Panc1 (cell line): ENCODE results near the gene FYB2. TPM values are rescaled to one million over a fixed set of nuclear protein-coding genes. Genes with fewer than 3 reads are reported as not detected.

Source experiments
- ATAC-seq: fragments of 200-7000 bp; cut with Tn5 transposase; 2 replicates; pipeline ENCODE4 v1.9.1; 2020; ENCODE audit warnings: mild to moderate bottlenecking, moderate library complexity
- BruUV-seq: library from RNA; stranded (reverse); fragments of 400-500 nt; replicated peaks from 2 replicates; lab custom pipeline; 2021; lab: Mats Ljungman, UMichigan
- CTCF ChIA-PET: fragments of 300-600 bp; sonication (Branson Sonifier 250); formaldehyde crosslinking; loops from one replicate; lab custom pipeline; 2022; ENCODE audit warnings: antibody characterized with exemption; lab: Charles Lee
- POLR2A ChIA-PET: fragments of 300-600 bp; sonication (Branson Sonifier 250); formaldehyde crosslinking; loops from one replicate; lab custom pipeline; 2022; ENCODE audit warnings: antibody characterized with exemption; lab: Charles Lee
- DNase-seq: peaks from one replicate; pipeline ENCODE4 v3.0.0-alpha.2; 2010; ENCODE audit warnings: low read depth, low spot score
- H3K27ac ChIP-seq: 2 replicates; pipeline ENCODE4 v1.5.1; 2011; ENCODE audit warnings: mild to moderate bottlenecking, low read length, inconsistent platforms
- H3K27me3 ChIP-seq: fragments of 200-500 bp; sonication (Bioruptor generic); 2 replicates; pipeline ENCODE4 v1.6.0; 2014; ENCODE audit warnings: low read length, inconsistent platforms; ENCODE audit not compliant: control insufficient read depth, insufficient read depth
- H3K36me3 ChIP-seq: fragments of 200-500 bp; sonication (Bioruptor generic); 2 replicates; pipeline ENCODE4 v1.5.1; 2014; ENCODE audit warnings: inconsistent platforms, mild to moderate bottlenecking, low read length, moderate library complexity; ENCODE audit not compliant: control insufficient read depth, insufficient read depth
- H3K4me1 ChIP-seq: 2 replicates; pipeline ENCODE4 v1.5.1; 2011; ENCODE audit warnings: inconsistent platforms, mild to moderate bottlenecking, low read length, moderate library complexity; ENCODE audit not compliant: control insufficient read depth, insufficient read depth
- H3K4me3 ChIP-seq, 2 experiments: 2 replicates each; pipeline ENCODE4 v1.5.1; 2011 to 2012; ENCODE audit warnings: low read depth in 2 of 2, low read length in 2 of 2, mild to moderate bottlenecking in 2 of 2, inconsistent platforms in 1 of 2, moderate library complexity in 1 of 2
- H3K9me3 ChIP-seq: fragments of 200-500 bp; sonication (Bioruptor generic); 2 replicates; pipeline ENCODE4 v1.5.1; 2014; ENCODE audit warnings: low read depth, mild to moderate bottlenecking, inconsistent platforms, low read length, moderate library complexity; ENCODE audit not compliant: control insufficient read depth, insufficient read depth
- POLR2AphosphoS5 ChIP-seq: IDR thresholded peaks from 2 replicates; pipeline ENCODE4 v1.6.1; 2012; ENCODE audit warnings: mild to moderate bottlenecking, low read depth, low read length, moderate library complexity
- SIN3A ChIP-seq: IDR thresholded peaks from 2 replicates; pipeline ENCODE4 v1.6.1; 2012; ENCODE audit warnings: low read depth, mild to moderate bottlenecking, low read length, moderate library complexity, borderline replicate concordance; ENCODE audit not compliant: insufficient read depth
- TCF7L2 ChIP-seq: IDR thresholded peaks from 2 replicates; pipeline ENCODE4 v1.6.1; 2011; ENCODE audit warnings: mild to moderate bottlenecking, low read depth, low read length, inconsistent platforms
- in situ Hi-C: cut with HindIII; loops from 2 replicates; pipeline ENCODE4 v1.10.0; 2016; ENCODE audit warnings: low sequenced_read_pairs, low pct_unique_long_range_greater_than_20kb
- intact Hi-C: fragments of 100-400 bp; cut with micrococcal nuclease; formaldehyde crosslinking; loops from one replicate; pipeline ENCODE4 v1.10.0; 2022; ENCODE audit not compliant: unreplicated experiment
- total RNA-seq: library from RNA; stranded (reverse); gene quantifications from one replicate; pipeline ENCODE4 v1.2.1, GENCODE V29; 2021; ENCODE audit not compliant: unreplicated experiment
- TF ChIP-seq, protein P1 (sequence below), 2 experiments: IDR thresholded peaks; 2 replicates each; pipeline ENCODE4 v1.6.1; 2011 to 2012; ENCODE audit warnings: low read depth in 2 of 2, control low read depth in 1 of 2, low read length in 1 of 2, mild to moderate bottlenecking in 1 of 2, moderate library complexity in 1 of 2; ENCODE audit not compliant: insufficient read depth in 1 of 2
- TF ChIP-seq, protein P2 (sequence below): fragments of 450-650 bp; IDR thresholded peaks from 2 replicates; pipeline ENCODE4 v1.5.1; 2017; ENCODE audit warnings: mild to moderate bottlenecking

Gene FYB2
- total RNA-seq, 1 experiment from 2014 or later, result 0.49 TPM

DNA sequence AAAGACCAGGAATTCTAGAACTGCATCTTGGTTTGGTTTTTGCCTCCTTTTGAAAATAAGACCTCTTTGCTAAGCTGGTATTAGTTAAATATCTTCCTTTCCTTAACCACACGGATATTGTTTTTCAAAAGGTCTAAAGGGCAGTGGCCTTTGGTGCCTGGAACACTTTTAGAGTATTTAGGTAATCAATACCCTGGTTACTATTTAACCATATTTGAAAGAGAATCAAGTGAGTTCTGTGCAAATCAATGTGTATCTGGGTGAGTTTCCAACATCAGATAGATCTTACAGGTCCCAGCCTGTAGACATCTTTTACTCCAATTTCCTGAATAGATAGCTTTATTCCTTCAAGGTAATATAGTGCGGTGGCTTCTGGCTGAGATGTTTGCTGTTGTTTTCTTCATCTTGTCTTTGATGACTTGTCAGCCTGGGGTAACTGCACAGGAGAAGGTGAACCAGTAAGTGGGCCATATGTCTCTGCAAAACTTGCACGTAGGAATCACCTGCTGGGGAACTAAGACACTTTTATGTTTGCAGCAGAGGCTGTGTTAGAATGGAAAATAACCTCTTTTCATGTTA, 35.4 kb upstream of the FYB2 start, which contains the start of gene C8A:
Gene C8A, plus strand, starts transcription at position 277 of the 579 bp plus-strand sequence. Its CDS starts 105 bp downstream, at position 382.
- TF ChIP-seq, protein P1, sequence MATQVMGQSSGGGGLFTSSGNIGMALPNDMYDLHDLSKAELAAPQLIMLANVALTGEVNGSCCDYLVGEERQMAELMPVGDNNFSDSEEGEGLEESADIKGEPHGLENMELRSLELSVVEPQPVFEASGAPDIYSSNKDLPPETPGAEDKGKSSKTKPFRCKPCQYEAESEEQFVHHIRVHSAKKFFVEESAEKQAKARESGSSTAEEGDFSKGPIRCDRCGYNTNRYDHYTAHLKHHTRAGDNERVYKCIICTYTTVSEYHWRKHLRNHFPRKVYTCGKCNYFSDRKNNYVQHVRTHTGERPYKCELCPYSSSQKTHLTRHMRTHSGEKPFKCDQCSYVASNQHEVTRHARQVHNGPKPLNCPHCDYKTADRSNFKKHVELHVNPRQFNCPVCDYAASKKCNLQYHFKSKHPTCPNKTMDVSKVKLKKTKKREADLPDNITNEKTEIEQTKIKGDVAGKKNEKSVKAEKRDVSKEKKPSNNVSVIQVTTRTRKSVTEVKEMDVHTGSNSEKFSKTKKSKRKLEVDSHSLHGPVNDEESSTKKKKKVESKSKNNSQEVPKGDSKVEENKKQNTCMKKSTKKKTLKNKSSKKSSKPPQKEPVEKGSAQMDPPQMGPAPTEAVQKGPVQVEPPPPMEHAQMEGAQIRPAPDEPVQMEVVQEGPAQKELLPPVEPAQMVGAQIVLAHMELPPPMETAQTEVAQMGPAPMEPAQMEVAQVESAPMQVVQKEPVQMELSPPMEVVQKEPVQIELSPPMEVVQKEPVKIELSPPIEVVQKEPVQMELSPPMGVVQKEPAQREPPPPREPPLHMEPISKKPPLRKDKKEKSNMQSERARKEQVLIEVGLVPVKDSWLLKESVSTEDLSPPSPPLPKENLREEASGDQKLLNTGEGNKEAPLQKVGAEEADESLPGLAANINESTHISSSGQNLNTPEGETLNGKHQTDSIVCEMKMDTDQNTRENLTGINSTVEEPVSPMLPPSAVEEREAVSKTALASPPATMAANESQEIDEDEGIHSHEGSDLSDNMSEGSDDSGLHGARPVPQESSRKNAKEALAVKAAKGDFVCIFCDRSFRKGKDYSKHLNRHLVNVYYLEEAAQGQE (IDR thresholded peaks at IDR 0.05; ENCODE audit: insufficient read depth in 1 of 2, low read depth in 2 of 2, low read length in 1 of 2), result no peak
- TF ChIP-seq TCF7L2 (no peak), POLR2AphosphoS5 (no peak), SIN3A (no peak)
- TF ChIP-seq, protein P2, sequence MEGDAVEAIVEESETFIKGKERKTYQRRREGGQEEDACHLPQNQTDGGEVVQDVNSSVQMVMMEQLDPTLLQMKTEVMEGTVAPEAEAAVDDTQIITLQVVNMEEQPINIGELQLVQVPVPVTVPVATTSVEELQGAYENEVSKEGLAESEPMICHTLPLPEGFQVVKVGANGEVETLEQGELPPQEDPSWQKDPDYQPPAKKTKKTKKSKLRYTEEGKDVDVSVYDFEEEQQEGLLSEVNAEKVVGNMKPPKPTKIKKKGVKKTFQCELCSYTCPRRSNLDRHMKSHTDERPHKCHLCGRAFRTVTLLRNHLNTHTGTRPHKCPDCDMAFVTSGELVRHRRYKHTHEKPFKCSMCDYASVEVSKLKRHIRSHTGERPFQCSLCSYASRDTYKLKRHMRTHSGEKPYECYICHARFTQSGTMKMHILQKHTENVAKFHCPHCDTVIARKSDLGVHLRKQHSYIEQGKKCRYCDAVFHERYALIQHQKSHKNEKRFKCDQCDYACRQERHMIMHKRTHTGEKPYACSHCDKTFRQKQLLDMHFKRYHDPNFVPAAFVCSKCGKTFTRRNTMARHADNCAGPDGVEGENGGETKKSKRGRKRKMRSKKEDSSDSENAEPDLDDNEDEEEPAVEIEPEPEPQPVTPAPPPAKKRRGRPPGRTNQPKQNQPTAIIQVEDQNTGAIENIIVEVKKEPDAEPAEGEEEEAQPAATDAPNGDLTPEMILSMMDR, result no peak
- no peaks in the 10 kb centered on the region for H3K9me3 ChIP-seq
- BruUV-seq, result no TSS peak
- no peaks in the 10 kb centered on the region for H3K36me3 ChIP-seq
- H3K4me3 ChIP-seq, result no peak within 1 kb of the TSS
- CTCF ChIA-PET, result no interaction called here
- no peaks in the 10 kb centered on the region for H3K4me1 ChIP-seq
- in situ Hi-C loops, result no loop called here
- POLR2A ChIA-PET, result no interaction called here
- ATAC-seq (no peak), DNase-seq (no peak)
- intact Hi-C loops, result no loop called here
- H3K27ac ChIP-seq, result no peak within 1 kb of the TSS
- no peaks in the 10 kb centered on the region for H3K27me3 ChIP-seq

DNA sequence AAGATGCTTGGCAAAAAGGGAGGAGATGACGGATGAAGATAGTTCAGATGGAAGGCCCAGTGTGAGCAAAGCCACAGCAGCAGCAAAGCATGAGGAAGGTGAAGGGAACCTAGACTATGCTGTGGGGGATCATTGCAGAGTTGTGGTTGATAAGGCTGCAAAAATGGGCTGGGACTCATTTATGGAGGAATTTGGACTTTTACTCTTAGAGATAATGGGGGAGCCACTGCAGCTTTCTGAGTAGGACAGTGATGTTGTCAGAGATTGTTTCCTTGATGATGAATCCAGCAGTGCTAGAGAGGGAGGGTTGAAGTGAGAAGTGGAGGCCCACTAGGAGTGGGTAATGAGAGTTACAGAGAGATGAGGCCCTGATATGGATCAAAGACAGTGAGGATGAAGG, 33.3 kb upstream of the FYB2 start:
- ChIA-PET POLR2A (no interaction called here), CTCF (no interaction called here)
- no peaks in the 10 kb centered on the region for H3K9me3 ChIP-seq
- no peaks in the 10 kb centered on the region for H3K4me1 ChIP-seq
- H3K27me3 ChIP-seq, result 0 out of 2 replicates have a peak, but pooled peaks cover 2% of the 10 kb centered on the region
- in situ Hi-C loops (no loop called here), intact Hi-C loops (no loop called here)
- ATAC-seq (no peak), DNase-seq (no peak)
- H3K36me3 ChIP-seq, result no peaks in the 10 kb centered on the region
- H3K4me3 ChIP-seq, result no peak overlapping the region
- H3K27ac ChIP-seq, result no peak overlapping the region
- no TSS peak for BruUV-seq
- TF ChIP-seq, protein P1 (IDR thresholded peaks at IDR 0.05; ENCODE audit: insufficient read depth in 1 of 2, low read depth in 2 of 2, low read length in 1 of 2), result no peak
- TF ChIP-seq, protein P2, result no peak
- TF ChIP-seq TCF7L2, result no peak
- no peak for TF ChIP-seq POLR2AphosphoS5
- TF ChIP-seq SIN3A, result no peak
